Renal pelvis (tissue), 4 donors: ENCODE measurements around the gene MYADM. TPM values are rescaled to one million over a fixed set of nuclear protein-coding genes. Genes with fewer than 3 reads are reported as not detected.

Experiments
- DNase-seq: peaks from one replicate; pipeline ENCODE4 v3.0.0-alpha.2; 2013
- polyA plus RNA-seq, 3 donors: library from polyadenylated mRNA; unstranded; fragments of 120-200 nt; gene quantifications; one replicate each; pipeline ENCODE4 v1.2.1, GENCODE V29; 2013; ENCODE audit not compliant: insufficient read length in 3 of 3

MYADM gene
- polyA plus RNA-seq, 3 donors = 62.7 to 79.8 (median 79.1) TPM

- no peak for DNase-seq
These were observed 39.5 kb downstream of the MYADM start for GRCh38 chr19:53907193-53907581.

- no peak for DNase-seq
These were observed 40.0 kb downstream of the MYADM start for GRCh38 chr19:53907690-53908089.

- no peak for DNase-seq
These were observed 40.6 kb downstream of the MYADM start for GRCh38 chr19:53908106-53908934.

- DNase-seq = no peak
These were observed 41.3 kb downstream of the MYADM start, which contains the start of gene CACNG7 for GRCh38 chr19:53908935-53909415. Gene CACNG7, plus strand, starts transcription at chr19:53909278. Its CDS starts 3,554 bp downstream, at chr19:53912832.

- DNase-seq = no peak
These were observed 41.9 kb downstream of the MYADM start for GRCh38 chr19:53909471-53910169.

- no peak for DNase-seq
These were observed 42.5 kb downstream of the MYADM start for GRCh38 chr19:53910170-53910518.

GRCh38 chr19:53912653-53913052, 45.0 kb downstream of the MYADM start:
- DNase-seq = no peak

- no peak for DNase-seq
These were observed 47.3 kb downstream of the MYADM start for GRCh38 chr19:53915000-53915399.

GRCh38 chr19:53916004-53916403, 48.3 kb downstream of the MYADM start:
- DNase-seq = no peak

- DNase-seq = no peak
These were observed 49.7 kb downstream of the MYADM start for GRCh38 chr19:53917356-53917755.

Other genes starting within 250 kb of the MYADM start
- gene DPRX, start 235.9 kb upstream of the MYADM start, polyA plus RNA-seq = not detected
- under 1 TPM; 0.09 to 0.38 (median 0.24) TPM for gene NLRP12, start 43.6 kb upstream of the MYADM start, polyA plus RNA-seq
- under 1 TPM; 0.40 to 0.75 (median 0.67) TPM for gene PRKCG, start 14.3 kb downstream of the MYADM start, polyA plus RNA-seq
- gene CACNG7, start 41.4 kb downstream of the MYADM start, polyA plus RNA-seq = under 1 TPM; 0.36 to 0.70 (median 0.50) TPM
- gene CACNG8, start 95.1 kb downstream of the MYADM start, polyA plus RNA-seq = under 1 TPM; 0.19 to 0.49 (median 0.35) TPM
- under 1 TPM; 0.65 to 0.88 (median 0.73) TPM for gene CACNG6, start 123.8 kb downstream of the MYADM start, polyA plus RNA-seq
- under 1 TPM in 1 of 3 donors, not detected in 2; 0.38 TPM for gene VSTM1, start 196.0 kb downstream of the MYADM start, polyA plus RNA-seq
- under 1 TPM; 0.16 to 0.30 (median 0.21) TPM for gene TARM1, start 213.5 kb downstream of the MYADM start, polyA plus RNA-seq
- gene OSCAR, start 232.9 kb downstream of the MYADM start, polyA plus RNA-seq = under 1 TPM; 0.27 to 0.40 (median 0.30) TPM
- gene NDUFA3, start 235.0 kb downstream of the MYADM start, polyA plus RNA-seq = 100 to 1,000 TPM; 126 to 157 (median 156) TPM
- gene TFPT, start 247.8 kb downstream of the MYADM start, polyA plus RNA-seq = 10 to 100 TPM; 18.2 to 22.2 (median 21.9) TPM
- 10 to 100 TPM; 72.8 to 83.6 (median 74.5) TPM for gene PRPF31, start 247.9 kb downstream of the MYADM start, polyA plus RNA-seq